Neural progenitor cell (in vitro differentiated cells): ENCODE measurements around the gene PTBP3. TPM values are rescaled to one million over a fixed set of nuclear protein-coding genes. Genes with fewer than 3 reads are reported as not detected.
A peak's percentile ranks its signal among the peaks of the same experiment; 100 is the strongest.
"Not testable (repeated sequence)": the region's sequence is repeated elsewhere in the genome, so short reads cannot be mapped to it uniquely, and the experiment has no call there.

Experiments
- DNase-seq: peaks from one replicate; pipeline ENCODE4 v3.0.0-alpha.2; 2016; ENCODE audit warnings: low spot score
- H2AFZ ChIP-seq: fragments of 200-600 bp; sonication (generic); replicated peaks from 2 replicates; pipeline ENCODE4 v1.6.1; 2016; ENCODE audit warnings: antibody characterized with exemption
- H3F3A ChIP-seq: fragments of 200-600 bp; sonication (generic); 2 replicates; pipeline ENCODE4 v1.6.1; 2016; ENCODE audit warnings: antibody characterized with exemption, low read depth
- H3K27ac ChIP-seq: fragments of 200-600 bp; sonication (generic); 2 replicates; pipeline ENCODE4 v1.5.1; 2016; ENCODE audit warnings: mild to moderate bottlenecking
- H3K27me3 ChIP-seq: fragments of 200-600 bp; sonication (generic); 2 replicates; pipeline ENCODE4 v1.6.1; 2016; ENCODE audit warnings: mild to moderate bottlenecking, moderate library complexity
- H3K36me3 ChIP-seq: fragments of 200-600 bp; sonication (generic); 2 replicates; pipeline ENCODE4 v1.5.1; 2016
- H3K4me1 ChIP-seq: fragments of 200-600 bp; sonication (generic); 2 replicates; pipeline ENCODE4 v1.6.1; 2016; ENCODE audit warnings: mixed run types
- H3K4me2 ChIP-seq: fragments of 200-600 bp; sonication (generic); 2 replicates; pipeline ENCODE4 v1.6.1; 2016
- H3K4me3 ChIP-seq: fragments of 200-600 bp; sonication (generic); 2 replicates; pipeline ENCODE4 v1.5.1; 2016
- H3K79me2 ChIP-seq: fragments of 200-600 bp; sonication (generic); 2 replicates; pipeline ENCODE4 v1.6.1; 2016; ENCODE audit warnings: low read depth
- H3K9ac ChIP-seq: fragments of 200-600 bp; sonication (generic); 2 replicates; pipeline ENCODE4 v1.6.1; 2016
- H3K9me3 ChIP-seq: fragments of 200-600 bp; sonication (generic); 2 replicates; pipeline ENCODE4 v1.5.1; 2016; ENCODE audit warnings: low read depth
- H4K20me1 ChIP-seq: fragments of 200-600 bp; sonication (generic); 2 replicates; pipeline ENCODE4 v1.6.1; 2016; ENCODE audit warnings: low read depth
- H3K27ac Mint-ChIP-seq: 3 replicates; pipeline ENCODE4 v1.8.0; 2021; ENCODE audit warnings: mixed read lengths
- H3K27me3 Mint-ChIP-seq: 2 replicates; pipeline ENCODE4 v1.8.0; 2022; ENCODE audit warnings: low read depth, mild to moderate bottlenecking, inconsistent platforms, moderate library complexity, mixed read lengths; ENCODE audit not compliant: insufficient read depth
- H3K36me3 Mint-ChIP-seq: 3 replicates; pipeline ENCODE4 v1.8.0; 2021; ENCODE audit warnings: mixed read lengths
- H3K4me1 Mint-ChIP-seq: 3 replicates; pipeline ENCODE4 v1.8.0; 2021; ENCODE audit warnings: mixed read lengths
- H3K4me3 Mint-ChIP-seq: 3 replicates; pipeline ENCODE4 v1.8.0; 2021; ENCODE audit warnings: mild to moderate bottlenecking, moderate library complexity, mixed read lengths
- H3K9me3 Mint-ChIP-seq: 3 replicates; pipeline ENCODE4 v1.8.0; 2020; ENCODE audit warnings: mixed read lengths
- CTCF ChIP-seq: fragments of 200-600 bp; sonication (generic); IDR thresholded peaks from 2 replicates; pipeline ENCODE4 v1.5.1; 2017; ENCODE audit warnings: antibody characterized with exemption, mild to moderate bottlenecking
- EZH2 ChIP-seq: fragments of 200-600 bp; sonication (generic); IDR thresholded peaks from 2 replicates; pipeline ENCODE4 v1.6.1; 2017; ENCODE audit warnings: antibody characterized with exemption, mild to moderate bottlenecking, moderate library complexity
- EZH2phosphoT487 ChIP-seq: fragments of 200-600 bp; sonication (generic); IDR thresholded peaks from 2 replicates; pipeline ENCODE4 v1.6.1; 2017; ENCODE audit warnings: antibody characterized with exemption
- total RNA-seq: library from RNA; depleted of rRNA; stranded (reverse); fragments of >200 nt; gene quantifications from 2 replicates; pipeline ENCODE4 v1.2.3, GENCODE V29; 2015; ENCODE audit warnings: low replicate concordance

Gene PTBP3
- total RNA-seq, 1 donor from 2014 or later: 84.7 TPM

GRCh38 chr9:112366591-112366990 is 33.2 kb upstream of the PTBP3 start:
- Mint-ChIP-seq H3K27ac (no peak overlapping the region), H3K4me1 (no peaks in the 10 kb centered on the region), H3K36me3 (peaks cover 5% of the 10 kb centered on the region), H3K27me3 (no peaks in the 10 kb centered on the region), H3K4me3 (no peak overlapping the region), H3K9me3 (peaks cover 37% of the 10 kb centered on the region)
- Histone ChIP-seq H3K4me2 (no peak overlapping the region), H3F3A (no peaks in the 10 kb centered on the region), H3K9me3 (no peaks in the 10 kb centered on the region), H3K79me2 (no peaks in the 10 kb centered on the region), H3K36me3 (no peaks in the 10 kb centered on the region), H3K27ac (no peak overlapping the region), H3K27me3 (no peaks in the 10 kb centered on the region), H3K4me3 (no peak overlapping the region), H3K4me1 (no peaks in the 10 kb centered on the region), H4K20me1 (no peaks in the 10 kb centered on the region), H2AFZ (no peak overlapping the region), H3K9ac (no peak overlapping the region)
- DNase-seq: no peak
- TF ChIP-seq CTCF (peak; percentile 6), EZH2phosphoT487 (no peak)

- H3K79me2 ChIP-seq, H3K4me1 ChIP-seq, H3K27ac ChIP-seq, H4K20me1 ChIP-seq, H3K4me3 ChIP-seq, H3K9me3 ChIP-seq, H3F3A ChIP-seq, H3K4me3 Mint-ChIP-seq, H3K4me1 Mint-ChIP-seq, H3K27ac Mint-ChIP-seq, H2AFZ ChIP-seq, H3K4me2 ChIP-seq, H3K9ac ChIP-seq, DNase-seq, H3K36me3 Mint-ChIP-seq, H3K27me3 Mint-ChIP-seq, H3K27me3 ChIP-seq, H3K36me3 ChIP-seq: not testable (repeated sequence)
- peaks cover 37% of the 10 kb centered on the region for H3K9me3 Mint-ChIP-seq
Measured at GRCh38 chr9:112365257-112365656, 31.8 kb upstream of the PTBP3 start.

- Histone ChIP-seq H3K27me3 (no peaks in the 10 kb centered on the region), H3K27ac (no peak overlapping the region), H3K79me2 (no peaks in the 10 kb centered on the region), H3K36me3 (no peaks in the 10 kb centered on the region), H3K4me3 (no peak overlapping the region), H2AFZ (no peak overlapping the region), H3F3A (no peaks in the 10 kb centered on the region), H4K20me1 (no peaks in the 10 kb centered on the region), H3K4me1 (no peaks in the 10 kb centered on the region), H3K9ac (no peak overlapping the region), H3K4me2 (no peak overlapping the region), H3K9me3 (no peaks in the 10 kb centered on the region)
- no peak overlapping the region for H3K27ac Mint-ChIP-seq
- TF ChIP-seq EZH2: no peak
- no peak for TF ChIP-seq CTCF
- no peak for TF ChIP-seq EZH2phosphoT487
- H3K27me3 Mint-ChIP-seq: peaks cover 2% of the 10 kb centered on the region
- peaks cover 5% of the 10 kb centered on the region for H3K36me3 Mint-ChIP-seq
- H3K9me3 Mint-ChIP-seq: peaks cover 33% of the 10 kb centered on the region
- no peaks in the 10 kb centered on the region for H3K4me1 Mint-ChIP-seq
- DNase-seq: no peak
- no peak overlapping the region for H3K4me3 Mint-ChIP-seq
Measured at GRCh38 chr9:112364761-112365160, 31.3 kb upstream of the PTBP3 start.

GRCh38 chr9:112361601-112362000 is 28.2 kb upstream of the PTBP3 start:
- H3K9me3 ChIP-seq: no peaks in the 10 kb centered on the region
- H3K4me1 Mint-ChIP-seq: no peaks in the 10 kb centered on the region
- peak; percentile 71 for TF ChIP-seq CTCF
- no peak for TF ChIP-seq EZH2phosphoT487
- TF ChIP-seq EZH2: no peak
- peaks cover 2% of the 10 kb centered on the region for H3K27me3 Mint-ChIP-seq
- H3K4me3 Mint-ChIP-seq: no peak overlapping the region
- no peak overlapping the region for H2AFZ ChIP-seq
- H3K36me3 Mint-ChIP-seq: no peaks in the 10 kb centered on the region
- no peaks in the 10 kb centered on the region for H3K36me3 ChIP-seq
- no peaks in the 10 kb centered on the region for H3F3A ChIP-seq
- no peak overlapping the region for H3K4me3 ChIP-seq
- H3K9me3 Mint-ChIP-seq: peaks cover 15% of the 10 kb centered on the region
- no peaks in the 10 kb centered on the region for H3K27me3 ChIP-seq
- no peak overlapping the region for H3K27ac Mint-ChIP-seq
- H4K20me1 ChIP-seq: no peaks in the 10 kb centered on the region
- no peaks in the 10 kb centered on the region for H3K79me2 ChIP-seq
- no peak overlapping the region for H3K9ac ChIP-seq
- H3K4me2 ChIP-seq: no peak overlapping the region
- DNase-seq: peak; percentile 53
- no peaks in the 10 kb centered on the region for H3K4me1 ChIP-seq
- no peak overlapping the region for H3K27ac ChIP-seq
